Mucosa of descending colon (tissue), 3 donors: ENCODE measurements around the gene EGFLAM. TPM values are rescaled to one million over a fixed set of nuclear protein-coding genes. Genes with fewer than 3 reads are reported as not detected.

Source experiments
- ATAC-seq: fragments of 200-7000 bp; cut with Tn5 transposase; one replicate; pipeline ENCODE4 v1.9.1; 2020; ENCODE audit warnings: mild to moderate bottlenecking, moderate library complexity
- DNase-seq, 3 donors: peaks; one replicate each; pipeline ENCODE4 v3.0.0-alpha.2; 2020
- H3K36me3 ChIP-seq: fragments of 200-600 bp; one replicate; pipeline ENCODE4 v1.8.0; 2021; ENCODE audit warnings: low read depth, mild to moderate bottlenecking
- H3K4me1 ChIP-seq: fragments of 200-600 bp; one replicate; pipeline ENCODE4 v1.8.0; 2021; ENCODE audit warnings: low read depth, mild to moderate bottlenecking
- H3K4me3 ChIP-seq: fragments of 200-600 bp; one replicate; pipeline ENCODE4 v1.8.0; 2021; ENCODE audit warnings: mild to moderate bottlenecking
- H3K9me3 ChIP-seq: fragments of 200-600 bp; one replicate; pipeline ENCODE4 v1.8.0; 2021; ENCODE audit warnings: mild to moderate bottlenecking
- CTCF ChIP-seq: fragments of 200-600 bp; IDR thresholded peaks from one replicate; pipeline ENCODE4 v1.8.0; 2022; ENCODE audit warnings: antibody characterized with exemption, mild to moderate bottlenecking
- intact Hi-C, 2 donors: fragments of 100-400 bp; cut with DNase I in 1 of 2; cut with micrococcal nuclease in 1 of 2; formaldehyde crosslinking; loops; one replicate each; pipeline versions ENCODE4 v1.11.0 to v1.11.1; 2022; cut with DNase I, micrococcal nuclease
- total RNA-seq, 3 donors: library from RNA; stranded (reverse); fragmentation: NEBNext Ultra II Directional in 2 of 3; extraction: Animal tissue kit (Norgen Biotek cat#: 25700) in 2 of 3; gene quantifications; one replicate each; pipeline versions ENCODE4 v1.2.1 to v1.2.4, GENCODE V29; 2021 to 2023
- donor health status: DM: no; HTN: no; CAD: no; lungs with moderate emphysema.
- donor health status: DM: no; HTN: no; CAD: no.
- donor health status: DM: no; HTN: yes; CAD: no.

Gene EGFLAM
- total RNA-seq, 3 donors from 2014 or later: 0.46 to 2.1 (median 0.84) TPM

GRCh38 chr5:38381361-38381760 is 123.0 kb downstream of the EGFLAM start:
- intact Hi-C loops: no loop called here
- Histone ChIP-seq H3K9me3 (no peaks in the 10 kb centered on the region), H3K4me1 (no peaks in the 10 kb centered on the region), H3K36me3 (no peaks in the 10 kb centered on the region), H3K4me3 (no peak overlapping the region)
- no peak for TF ChIP-seq CTCF
- DNase-seq: no peak
- ATAC-seq: no peak

- intact Hi-C loops: no loop called here
- no peaks in the 10 kb centered on the region for H3K9me3 ChIP-seq
- H3K4me1 ChIP-seq: no peaks in the 10 kb centered on the region
- H3K4me3 ChIP-seq: no peak overlapping the region
- TF ChIP-seq CTCF: peak; percentile 32
- H3K36me3 ChIP-seq: no peaks in the 10 kb centered on the region
- peak in 2 of 3 donors; percentile 43 to 68 for DNase-seq
- ATAC-seq: peak; percentile 89
Measured at GRCh38 chr5:38382898-38383297, 124.5 kb downstream of the EGFLAM start.

- no peaks in the 10 kb centered on the region for H3K4me1 ChIP-seq
- no peak overlapping the region for H3K4me3 ChIP-seq
- H3K36me3 ChIP-seq: no peaks in the 10 kb centered on the region
- no peaks in the 10 kb centered on the region for H3K9me3 ChIP-seq
- no peak for TF ChIP-seq CTCF
- DNase-seq: no peak
- intact Hi-C loops: no loop called here
- ATAC-seq: no peak
Measured at GRCh38 chr5:38383701-38384100, 125.3 kb downstream of the EGFLAM start.

- H3K4me3 ChIP-seq: no peak overlapping the region
- intact Hi-C loops: no loop called here
- DNase-seq (no peak), ATAC-seq (no peak)
- H3K9me3 ChIP-seq: no peaks in the 10 kb centered on the region
- H3K4me1 ChIP-seq: no peaks in the 10 kb centered on the region
- no peaks in the 10 kb centered on the region for H3K36me3 ChIP-seq
- no peak for TF ChIP-seq CTCF
Measured at GRCh38 chr5:38384396-38384795, 126.0 kb downstream of the EGFLAM start.

GRCh38 chr5:38387161-38387560 is 128.8 kb downstream of the EGFLAM start:
- DNase-seq: no peak
- Histone ChIP-seq H3K36me3 (no peaks in the 10 kb centered on the region), H3K9me3 (no peaks in the 10 kb centered on the region), H3K4me3 (no peak overlapping the region), H3K4me1 (no peaks in the 10 kb centered on the region)
- no peak for TF ChIP-seq CTCF
- intact Hi-C loops: no loop called here
- no peak for ATAC-seq

- Histone ChIP-seq H3K4me1 (no peaks in the 10 kb centered on the region), H3K36me3 (no peaks in the 10 kb centered on the region), H3K4me3 (no peak overlapping the region), H3K9me3 (no peaks in the 10 kb centered on the region)
- DNase-seq (no peak), ATAC-seq (no peak)
- no peak for TF ChIP-seq CTCF
- intact Hi-C loops: no loop called here
Measured at GRCh38 chr5:38393636-38394035, 135.3 kb downstream of the EGFLAM start.
